ENCODE data around the gene PRCD.
A peak's percentile ranks its signal among the peaks of the same experiment; 100 is the strongest.

PRCD gene, protein sequence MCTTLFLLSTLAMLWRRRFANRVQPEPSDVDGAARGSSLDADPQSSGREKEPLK

DNA sequence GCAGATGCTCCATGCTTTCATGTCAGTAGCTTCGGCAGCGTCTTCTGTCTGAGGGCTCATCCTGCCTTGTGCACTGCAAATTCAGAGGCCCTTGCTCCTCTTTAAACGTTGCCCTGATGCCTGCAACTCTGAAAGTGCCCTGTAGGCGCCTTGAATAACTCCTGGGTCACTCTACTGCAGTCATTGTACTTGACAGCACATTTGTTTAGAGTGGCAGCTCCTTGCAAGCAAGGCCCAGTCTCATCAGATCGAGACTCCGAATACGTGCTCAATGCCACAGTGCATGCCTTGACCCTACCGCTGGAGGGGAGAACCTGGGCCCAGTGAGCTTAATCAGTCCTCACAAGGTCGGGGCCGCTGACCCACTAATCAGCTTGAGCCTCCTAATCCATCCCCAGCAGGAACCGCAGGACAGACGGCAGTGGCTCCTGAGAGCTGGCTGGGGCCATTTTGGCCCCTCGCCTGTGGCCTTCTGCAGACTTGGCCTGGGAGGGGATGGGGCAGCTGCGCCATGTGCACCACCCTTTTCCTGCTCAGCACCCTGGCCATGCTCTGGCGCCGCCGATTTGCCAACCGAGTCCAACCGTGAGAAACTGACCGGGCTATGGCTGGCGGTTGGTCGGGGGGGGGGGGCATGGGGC, at the start of gene PRCD:
PRCD (plus strand) TSS at position 414 of the 641 bp plus-strand sequence; CDS start at position 512, 98 bp downstream.
- DNase-seq (ENCODE audit: low spot score) = no peak

DNA sequence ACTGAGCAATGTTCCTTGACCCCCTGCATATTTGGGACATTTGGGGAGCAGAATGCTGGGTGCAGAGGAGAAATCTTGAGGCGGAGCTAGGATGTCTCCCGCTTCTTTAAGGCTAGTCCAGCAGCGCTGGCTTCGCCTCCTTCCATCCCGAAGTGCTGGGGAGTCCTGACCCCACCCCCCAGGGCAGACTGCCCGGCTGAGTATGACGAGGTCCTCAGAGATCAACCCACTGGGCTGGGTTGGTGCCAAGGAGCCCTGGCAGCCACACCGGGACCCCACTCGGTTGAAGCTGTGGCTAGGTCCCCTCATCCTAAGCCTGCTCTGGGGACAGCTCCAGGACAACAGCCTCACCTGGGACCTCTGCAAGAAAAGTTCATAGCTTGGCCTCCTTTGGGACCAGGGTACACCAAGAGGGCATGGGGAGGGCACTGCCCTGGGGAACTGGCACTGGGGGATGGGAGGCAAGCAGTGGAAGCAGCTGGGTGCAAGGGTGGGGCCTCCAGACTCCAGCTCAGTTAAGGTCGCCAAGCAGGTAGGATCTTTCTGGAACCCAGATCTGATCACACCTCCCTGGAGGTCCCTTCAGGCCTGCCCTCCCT, 49.6 kb upstream of the PRCD start:
- DNase-seq (ENCODE audit: low spot score) = no peak

DNA sequence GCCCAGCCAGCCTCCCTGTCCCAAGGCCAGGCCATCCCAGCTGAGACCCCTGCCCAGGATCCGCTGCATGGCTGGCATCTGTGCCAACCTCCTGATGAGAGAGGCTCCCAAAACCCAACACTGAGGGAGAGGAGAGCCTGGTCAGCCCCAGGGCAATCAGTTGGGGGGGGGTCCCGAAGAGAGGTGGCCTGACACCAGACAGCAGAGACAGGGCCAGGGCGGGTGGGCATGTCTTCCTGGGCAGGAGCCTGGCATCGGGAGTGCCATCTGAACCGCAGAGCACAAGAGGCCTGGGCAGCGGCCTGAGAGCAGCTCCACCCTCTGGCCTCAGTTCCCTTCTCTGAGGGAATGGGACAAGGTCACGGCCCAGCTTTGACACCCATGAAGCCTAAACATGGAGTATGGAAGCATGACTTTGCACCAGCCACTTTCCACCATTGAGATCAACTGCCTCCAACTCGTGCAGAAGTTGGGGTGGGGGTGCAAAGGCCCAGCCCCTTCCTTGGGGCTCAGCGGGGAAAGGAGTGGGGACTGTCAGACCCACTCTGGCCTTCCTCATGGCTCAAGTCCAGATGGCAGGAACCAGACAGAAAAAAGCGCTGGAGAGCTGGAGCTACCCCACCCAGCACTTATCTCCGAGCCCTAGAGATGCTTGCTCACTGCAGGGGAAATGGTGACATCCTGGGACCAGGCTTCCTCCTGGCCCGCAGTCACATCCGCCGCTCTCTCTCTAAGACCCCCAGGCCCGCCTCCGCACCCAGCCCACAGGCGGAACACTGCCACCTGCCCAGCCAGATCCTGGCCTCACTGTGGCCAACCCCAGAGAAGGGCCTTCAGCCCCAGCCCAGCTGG, 48.3 kb upstream of the PRCD start:
- no peak for DNase-seq (ENCODE audit: low spot score)

DNA sequence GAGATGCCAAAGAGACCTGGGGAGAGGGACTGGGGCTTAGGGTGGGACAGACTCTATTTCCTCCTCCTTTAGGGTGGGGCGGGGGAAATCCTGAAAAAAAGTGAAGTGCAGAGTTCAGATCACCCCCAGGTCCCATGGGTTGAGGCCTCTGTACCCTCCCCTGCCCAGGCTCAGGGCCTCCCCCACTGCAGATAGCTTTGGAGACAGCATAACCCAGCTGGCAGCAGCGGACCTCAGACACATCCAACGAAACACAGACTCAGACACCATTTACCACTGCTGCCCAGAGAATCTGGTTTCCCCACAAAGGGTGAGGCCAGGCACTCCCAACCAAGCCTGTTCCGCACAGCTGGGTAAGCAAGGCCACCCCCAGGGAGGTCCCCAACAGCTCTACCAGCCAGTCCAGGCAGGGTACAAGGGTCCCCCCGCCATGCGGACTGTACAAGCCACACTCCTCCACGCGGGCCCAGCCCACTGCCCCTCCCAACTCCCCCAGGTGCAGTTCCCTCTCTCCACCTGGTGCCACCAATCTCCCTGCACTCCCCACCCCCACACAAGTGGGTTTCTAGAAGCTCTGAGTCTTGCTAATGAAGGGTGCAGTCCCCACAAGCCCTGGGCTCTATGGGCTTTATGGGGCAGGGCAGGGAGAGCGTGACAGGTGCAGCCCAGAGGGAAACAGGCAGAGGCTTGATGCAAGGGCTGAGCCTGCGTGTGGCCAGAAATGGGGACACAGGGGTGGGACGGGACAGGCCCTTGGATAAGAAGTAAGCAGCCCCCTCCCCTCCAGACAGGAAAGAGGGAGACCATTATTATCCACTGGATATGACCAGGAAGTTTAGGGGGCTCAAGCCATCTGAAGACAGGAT, 47.5 kb upstream of the PRCD start:
- no peak for DNase-seq (ENCODE audit: low spot score)

DNA sequence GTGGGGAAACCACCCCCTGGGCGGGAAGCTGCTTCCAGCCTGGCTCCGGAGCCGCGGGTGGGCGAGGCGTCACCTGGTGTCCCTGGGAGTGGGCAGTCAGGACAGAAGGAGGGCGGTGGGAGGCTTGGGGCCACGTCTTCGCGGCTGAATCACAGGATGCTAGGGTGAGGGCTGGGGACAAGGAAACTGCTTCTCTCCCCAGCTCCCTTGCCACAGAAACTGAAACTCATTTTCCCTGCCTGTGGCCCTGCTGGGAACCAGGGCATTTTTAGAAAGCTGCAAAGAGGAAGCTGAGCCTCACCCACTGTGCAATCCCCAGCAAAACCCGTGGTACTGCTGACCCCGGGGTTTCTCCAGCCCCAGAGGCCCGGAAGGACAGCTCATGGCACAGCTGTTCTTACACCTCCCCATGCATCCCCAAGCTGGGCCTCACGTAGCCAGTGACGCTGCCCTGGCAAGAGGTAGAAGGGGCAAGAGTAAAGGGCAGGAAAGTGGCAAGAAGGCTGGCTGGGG, 46.8 kb upstream of the PRCD start:
- DNase-seq (ENCODE audit: low spot score) = peak; percentile 34

DNA sequence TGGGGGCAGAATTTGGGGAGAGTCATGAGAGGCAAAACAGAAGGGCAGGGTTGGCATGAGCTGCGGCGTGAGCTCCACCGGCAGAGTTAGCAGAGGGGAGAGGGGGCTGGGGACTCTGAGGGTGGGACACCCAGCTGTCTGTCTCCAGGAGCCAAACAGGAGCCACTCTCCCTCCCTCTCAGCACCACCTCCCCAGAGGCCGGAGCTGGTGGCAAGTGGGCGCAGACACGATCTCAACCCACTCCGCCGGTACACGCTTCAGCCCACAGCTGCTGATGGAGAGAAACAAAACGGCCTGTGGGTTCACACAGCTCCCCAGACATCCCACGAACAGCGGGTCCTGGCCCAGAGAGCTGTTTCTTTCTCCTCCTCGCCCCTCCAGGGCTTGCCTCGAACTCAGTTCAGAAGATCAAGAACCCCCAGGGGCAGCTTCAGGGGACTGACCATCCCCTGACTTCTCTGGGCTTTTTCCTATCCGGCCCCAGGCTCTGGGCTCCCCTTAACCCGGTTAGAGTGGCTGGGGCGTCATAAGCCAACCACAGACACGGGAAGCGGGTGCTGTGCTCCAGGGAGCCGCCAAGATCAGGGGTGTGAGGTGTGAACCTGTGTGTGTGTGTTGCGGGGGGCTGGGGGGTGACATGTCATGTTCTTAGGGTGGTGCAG, 46.2 kb upstream of the PRCD start:
- DNase-seq (ENCODE audit: low spot score) = no peak

DNA sequence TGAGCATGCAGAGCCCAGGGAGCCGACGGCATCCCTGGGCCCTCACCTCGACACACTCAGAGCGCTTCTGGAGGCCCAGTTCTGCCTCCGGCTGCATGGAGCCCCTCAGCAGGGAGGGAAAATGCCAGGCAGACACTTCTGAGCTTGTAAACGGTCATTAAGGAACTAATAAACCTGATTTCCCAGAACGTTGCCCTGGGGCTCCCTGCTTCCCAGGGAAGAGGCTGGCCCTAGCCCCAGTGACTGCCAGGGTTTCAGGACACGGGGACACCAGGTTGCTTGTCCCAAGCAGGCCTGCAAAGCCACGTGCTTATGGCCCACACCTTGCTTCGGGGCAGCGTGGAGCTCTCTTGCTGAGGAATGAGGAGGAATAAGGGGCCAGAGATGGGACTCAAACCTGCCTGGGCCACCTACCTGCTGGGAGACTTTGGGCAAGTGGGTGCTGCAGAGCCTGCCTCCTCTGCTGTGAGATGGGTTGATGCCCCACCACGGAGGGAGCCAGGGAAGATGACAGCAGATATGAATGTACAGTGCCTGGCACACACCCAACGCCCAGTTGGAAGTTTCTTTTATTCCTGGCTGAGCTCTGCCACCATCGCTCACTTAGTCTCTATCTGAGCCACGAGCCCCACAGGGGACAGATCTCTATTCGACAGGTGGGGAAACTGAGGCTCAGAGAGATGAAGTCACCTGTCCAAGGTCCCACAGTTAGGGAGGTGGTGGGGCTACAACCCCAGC, 44.0 kb upstream of the PRCD start:
- no peak for DNase-seq (ENCODE audit: low spot score)

DNA sequence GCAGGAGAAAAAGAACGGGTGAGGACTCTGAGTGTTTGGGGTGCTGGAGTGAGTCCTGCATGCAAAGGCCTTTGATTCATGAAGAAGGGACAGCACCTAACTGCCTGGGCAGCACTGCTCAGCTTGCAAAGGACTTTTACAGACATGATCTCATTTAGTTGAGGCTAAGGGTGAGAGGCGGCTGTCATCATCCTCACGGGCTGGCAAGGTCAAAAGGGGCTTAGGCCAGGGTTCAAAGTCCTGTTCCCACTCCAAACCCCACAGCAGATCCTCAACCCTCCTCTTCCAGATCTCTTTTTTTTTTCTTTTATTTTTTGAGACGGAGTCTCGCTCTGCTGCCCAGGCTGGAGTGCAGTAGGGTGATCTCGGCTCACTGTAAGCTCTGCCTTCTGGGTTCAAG, 43.4 kb upstream of the PRCD start:
- no peak for DNase-seq (ENCODE audit: low spot score)

DNA sequence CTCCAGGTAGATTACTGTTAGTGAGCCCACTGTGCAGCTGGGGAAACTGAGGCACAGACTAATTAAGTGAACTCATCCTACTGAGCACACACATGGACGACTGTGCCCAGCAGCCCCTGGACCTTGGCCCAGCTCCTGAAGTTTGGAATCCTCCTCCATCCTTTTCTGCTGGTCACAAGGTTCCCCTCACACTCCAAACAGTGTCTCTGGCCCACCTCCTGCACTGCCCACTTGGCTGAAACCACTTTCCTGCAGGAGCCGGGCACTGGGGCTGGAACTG, 42.2 kb upstream of the PRCD start:
- no peak for DNase-seq (ENCODE audit: low spot score)

DNA sequence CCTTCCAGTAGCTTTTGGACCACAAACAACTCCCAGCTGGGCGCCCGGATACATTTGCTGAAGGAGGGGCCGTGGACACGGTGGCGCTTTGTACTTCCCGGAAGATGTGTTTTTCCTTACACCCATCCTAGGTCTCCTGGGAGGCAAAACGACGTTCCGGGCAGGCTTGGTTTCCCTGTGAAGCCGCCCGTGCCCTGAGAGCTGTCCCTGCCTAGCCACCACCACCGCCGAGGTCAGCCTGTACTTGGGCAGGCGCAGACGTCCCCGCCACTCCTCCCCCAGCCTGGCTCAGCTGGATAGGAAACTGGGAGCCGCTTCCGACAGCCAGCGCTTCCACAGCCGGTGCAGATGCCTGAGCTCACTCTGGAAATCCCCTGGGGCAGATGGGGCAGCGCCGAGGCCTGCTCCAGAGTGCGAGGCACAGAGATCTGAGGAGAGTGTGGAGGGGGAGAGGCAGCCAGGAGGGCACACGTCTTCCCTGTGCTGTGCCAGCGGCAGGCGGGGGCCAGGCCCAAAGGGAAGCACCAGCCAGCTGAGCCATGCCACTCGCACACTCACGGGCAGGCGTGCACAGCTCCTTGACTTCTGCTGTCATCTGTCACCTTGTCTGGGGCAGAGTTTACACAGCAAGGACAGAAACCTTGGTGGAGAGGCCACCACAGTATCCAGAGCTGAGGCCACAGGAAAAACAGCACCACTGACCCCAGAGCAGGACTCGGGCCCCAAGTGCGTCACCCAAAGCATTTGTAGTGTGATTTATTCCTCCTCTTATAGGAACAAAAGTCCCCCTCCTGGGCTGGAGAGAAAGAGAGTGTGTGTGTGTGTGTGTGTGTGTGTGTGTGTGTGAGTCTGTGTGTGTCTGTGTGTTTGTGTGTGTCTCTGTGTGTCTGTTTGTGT, 41.6 kb upstream of the PRCD start:
- peak; percentile 90 for DNase-seq (ENCODE audit: low spot score)

DNA sequence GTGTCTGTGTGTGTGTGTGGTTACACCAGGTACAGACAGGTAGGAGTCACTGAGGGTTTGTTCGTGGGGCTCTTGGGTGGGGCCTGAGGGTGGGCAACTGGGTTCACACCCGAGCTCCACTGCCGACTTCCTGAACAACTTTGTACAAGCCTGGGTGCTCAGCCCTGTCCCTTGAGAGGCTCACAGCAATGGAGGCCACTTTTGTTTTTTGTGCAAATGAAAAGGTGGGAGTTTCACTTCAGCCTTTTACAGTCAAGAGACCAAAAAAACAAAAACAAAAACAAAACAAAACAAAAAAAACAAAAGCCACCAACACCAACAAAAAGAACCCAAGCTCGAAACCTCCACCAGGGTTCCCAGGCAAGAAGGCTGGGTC, 41.0 kb upstream of the PRCD start:
- no peak for DNase-seq (ENCODE audit: low spot score)

DNA sequence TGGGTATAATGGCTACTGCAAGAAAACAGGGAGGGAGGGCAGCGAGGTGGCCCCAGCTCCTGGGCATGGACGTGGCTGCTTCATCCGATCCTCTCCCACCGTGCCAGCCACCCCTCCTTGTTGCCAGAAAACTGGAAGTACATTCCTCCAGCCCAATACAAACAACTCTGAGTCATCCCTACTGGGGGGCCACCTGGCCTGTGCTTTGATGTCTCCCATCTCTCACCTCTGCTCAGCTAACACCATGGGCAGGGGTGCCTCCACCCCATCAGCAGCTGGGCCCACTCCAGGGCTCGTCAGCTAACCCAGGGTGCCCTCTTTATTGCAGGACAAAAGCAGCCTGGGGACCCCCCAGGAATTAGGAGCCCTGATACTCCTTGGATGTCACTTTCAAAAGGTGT, 40.6 kb upstream of the PRCD start:
- no peak for DNase-seq (ENCODE audit: low spot score)

DNA sequence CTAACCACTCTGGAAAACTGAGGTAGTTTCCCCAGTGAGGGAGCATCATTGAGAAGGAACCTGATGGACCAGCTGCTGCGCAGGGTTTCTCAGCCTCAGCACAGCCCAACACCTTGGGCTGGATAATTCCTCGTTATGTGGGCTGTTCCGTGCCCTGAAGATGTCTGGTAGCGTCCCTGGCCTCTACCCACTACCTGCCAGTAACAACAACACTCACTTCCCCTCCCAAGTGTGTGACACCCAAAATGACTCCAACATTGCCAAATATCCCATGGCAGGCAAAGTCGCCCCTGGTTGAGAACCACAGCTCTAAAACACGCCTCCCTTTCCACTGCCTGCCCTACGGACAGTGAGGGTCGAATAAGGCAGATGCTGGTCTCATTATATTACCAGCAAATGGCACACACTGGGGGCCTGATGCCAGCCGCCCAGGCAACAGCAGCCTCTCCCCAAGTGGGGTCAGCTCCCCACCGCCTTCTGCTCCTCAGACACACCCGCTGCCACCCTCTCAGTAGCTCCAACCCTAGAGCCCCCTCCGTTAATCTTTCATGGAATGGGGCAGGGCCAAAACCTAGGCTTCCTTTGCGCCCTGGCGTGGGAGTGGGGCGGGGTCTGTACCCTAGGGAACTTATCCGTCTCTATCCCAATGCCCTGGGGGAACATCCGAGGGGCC, 39.6 kb upstream of the PRCD start:
- no peak for DNase-seq (ENCODE audit: low spot score)

DNA sequence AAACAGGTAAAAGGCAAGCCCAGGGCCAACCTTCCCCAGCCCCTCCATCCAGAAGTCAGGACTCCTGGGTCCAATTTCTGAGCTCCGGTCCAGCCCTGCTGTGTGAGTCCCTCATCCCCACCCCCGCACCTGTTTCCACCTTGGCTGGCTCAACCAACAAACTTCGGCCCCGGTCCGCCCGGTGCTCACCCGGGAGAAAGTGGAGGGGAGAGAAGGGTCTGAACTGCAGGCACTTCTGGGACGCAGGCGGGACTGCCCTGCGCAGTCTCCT, 39.2 kb upstream of the PRCD start:
- no peak for DNase-seq (ENCODE audit: low spot score)

DNA sequence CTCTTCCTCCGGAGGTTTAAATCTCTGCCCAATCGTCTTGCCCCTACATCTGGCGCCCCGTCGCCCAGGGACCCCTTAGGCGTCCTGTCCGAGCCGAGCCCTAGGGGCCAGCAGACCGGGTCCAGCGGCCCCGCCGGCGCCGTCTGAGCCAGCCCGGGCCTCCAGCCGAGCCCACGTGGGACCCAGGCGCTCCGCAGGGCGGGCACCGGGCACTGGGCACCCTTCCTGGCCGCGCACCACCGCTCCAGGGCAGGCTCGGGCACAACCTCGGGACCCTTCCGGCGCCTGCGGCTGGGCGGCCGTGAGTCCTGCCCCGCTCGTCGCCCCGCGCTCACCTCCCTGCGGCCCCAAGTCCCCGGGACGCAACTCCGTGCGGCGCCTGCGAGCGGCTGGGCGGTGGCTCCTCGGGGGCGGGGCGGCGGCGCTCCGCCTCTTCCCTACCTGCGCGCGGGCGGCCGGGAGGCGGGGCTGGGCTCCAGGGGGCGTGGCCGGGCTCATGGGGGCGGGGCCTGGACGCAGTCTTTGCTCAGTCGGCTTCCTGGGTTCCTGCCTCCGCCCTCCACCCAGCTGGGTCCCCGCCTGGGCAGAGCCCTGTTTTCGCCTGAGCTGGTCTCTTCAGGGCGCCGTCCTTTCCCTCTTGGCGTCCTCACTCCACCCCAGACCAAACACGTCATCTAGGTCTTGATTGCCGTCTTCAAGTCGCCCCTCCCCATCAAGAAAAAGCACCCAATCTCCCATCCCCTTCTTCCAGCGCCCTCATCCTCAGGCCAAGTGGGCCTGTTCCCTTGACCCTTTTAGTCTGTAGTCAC, 38.6 kb upstream of the PRCD start, which contains the start of gene RHBDF2:
RHBDF2 (minus strand) TSS at position 406 of the 809 bp plus-strand sequence. CDS start 19,899 bp downstream, outside the sequence.
- peak; percentile 96 for DNase-seq (ENCODE audit: low spot score)

DNA sequence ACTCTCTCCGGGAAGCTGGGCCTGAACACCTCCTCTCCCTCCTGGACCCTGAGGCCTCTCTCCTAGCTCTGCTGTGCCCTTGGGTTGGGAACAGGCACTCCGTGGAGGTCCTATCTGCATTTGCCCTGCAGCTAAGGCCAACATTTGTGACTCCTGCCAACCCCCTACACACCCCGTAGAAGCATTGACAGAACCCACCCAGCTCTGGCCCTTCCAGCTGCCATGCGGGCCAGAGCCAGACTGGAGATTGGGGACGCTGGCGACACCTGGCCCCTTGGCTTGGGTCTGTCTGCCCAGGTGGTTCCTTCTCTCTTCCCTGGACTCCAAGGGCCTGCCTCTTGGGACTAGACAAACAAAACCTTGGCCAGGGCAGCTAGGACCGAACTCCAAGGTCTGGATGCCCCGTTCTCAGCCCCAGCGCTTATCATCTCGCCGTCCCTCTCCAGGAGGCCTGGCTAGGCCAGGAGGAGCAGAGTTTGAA, 38.0 kb upstream of the PRCD start:
- DNase-seq (ENCODE audit: low spot score) = no peak

DNA sequence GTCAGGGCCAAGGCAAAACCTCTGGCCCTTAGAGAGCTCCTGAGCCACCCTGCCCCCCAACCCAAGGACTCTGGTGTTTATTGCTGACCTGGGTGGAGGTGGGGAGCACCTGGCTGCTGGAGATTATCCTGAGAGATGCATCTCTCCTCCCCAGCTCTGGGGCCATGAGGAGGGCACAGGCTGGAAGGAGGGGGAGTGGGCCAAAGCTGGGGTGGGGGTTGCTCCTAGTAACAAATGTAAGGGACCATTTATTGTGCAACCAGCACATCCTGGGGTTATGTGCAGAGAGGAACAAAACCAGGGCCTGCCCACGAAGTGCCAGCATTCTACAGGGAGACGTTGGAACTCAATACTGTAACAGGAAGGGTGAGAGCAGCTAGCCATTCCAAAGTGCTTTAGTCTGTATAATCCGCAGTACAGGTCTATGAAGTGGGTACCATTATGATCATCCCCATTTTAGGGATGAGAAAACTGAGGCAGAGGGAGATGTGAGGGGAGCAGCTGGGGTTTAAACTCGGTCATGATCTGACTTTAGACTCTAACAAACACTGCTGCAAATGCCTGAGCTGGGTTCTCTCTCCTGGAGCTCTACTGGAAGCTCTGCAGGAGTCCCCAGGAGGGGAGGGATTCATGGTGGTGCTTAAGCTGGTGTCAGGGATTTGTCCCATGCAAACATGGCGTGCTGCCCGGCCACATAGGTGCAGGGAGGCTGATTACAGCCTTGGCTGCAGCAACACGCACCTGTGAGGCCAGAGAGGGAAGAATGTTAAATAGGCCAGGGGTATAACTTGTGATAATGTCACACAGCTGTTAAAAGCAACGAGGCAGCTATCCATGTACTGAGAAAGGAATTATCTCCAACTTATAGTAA, 37.3 kb upstream of the PRCD start:
- no peak for DNase-seq (ENCODE audit: low spot score)

Measured in GM03348 (cell line).